PC-9 (cell line): ENCODE measurements around the gene FOXC1.

Experiments
- CTCF ChIP-seq: fragments of 200-600 bp; sonication (generic); conservative IDR thresholded peaks from 2 replicates; pipeline ENCODE4 v1.6.1; 2017; ENCODE audit warnings: mixed run types, antibody characterized with exemption, mild to moderate bottlenecking, moderate library complexity
- EZH2 ChIP-seq: fragments of 200-600 bp; sonication (generic); IDR thresholded peaks from 2 replicates; pipeline ENCODE4 v1.8.0; 2017; ENCODE audit warnings: antibody characterized with exemption, low read depth

GRCh38 chr6:1644516-1645060, 34.9 kb downstream of the FOXC1 start:
- TF ChIP-seq CTCF (no peak), EZH2 (no peak)
